ENCODE data around the gene MBNL1.

MBNL1 gene

DNA sequence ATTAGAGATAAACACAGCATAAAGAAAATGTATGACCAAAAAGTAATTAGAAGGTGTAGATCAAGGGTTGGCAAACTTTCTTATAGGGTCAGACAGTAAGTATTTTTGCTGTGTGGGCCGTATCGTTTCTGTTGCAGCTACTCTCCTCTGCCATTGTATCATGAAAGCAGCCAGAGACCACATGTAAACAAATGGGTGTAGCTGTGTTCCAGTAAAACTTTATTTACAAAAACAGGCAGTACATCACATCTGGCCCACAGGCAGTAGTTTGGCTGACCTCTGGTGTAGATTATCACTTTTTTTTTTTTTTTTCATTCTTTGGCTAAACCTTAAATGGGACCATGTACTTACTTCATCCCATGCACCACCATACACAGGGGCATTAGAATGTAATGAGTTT lies 190.8 kb downstream of the MBNL1 start:
- CTCF ChIA-PET = no interaction called here
- H3K4me3 ChIP-seq (ENCODE audit: low read depth, low read length) = no peak overlapping the region
- H3K9me3 ChIP-seq (ENCODE audit: control insufficient read depth, insufficient read depth, low read depth, low read length) = no peaks in the 10 kb centered on the region
- peaks cover 0 to 29% of the 10 kb centered on the region in 2 experiments; a peak in 1 of 3 replicates for H3K36me3 ChIP-seq (ENCODE audit: control insufficient read depth in 2 of 2, insufficient read depth in 1 of 2, low read length in 2 of 2)
- TF ChIP-seq ZBTB20 (tag by site-specific recombination; IDR thresholded peaks at IDR 0.05) (no peak), MYNN (tag by site-specific recombination; IDR thresholded peaks at IDR 0.05; ENCODE audit: borderline replicate concordance) (no peak), ZBTB21 (tag by site-specific recombination; IDR thresholded peaks at IDR 0.05) (no peak), ZNF623 (tag by site-specific recombination; IDR thresholded peaks at IDR 0.05) (no peak), ZNF548 (tag by site-specific recombination; IDR thresholded peaks at IDR 0.05) (no peak), GLIS1 (tag by site-specific recombination; IDR thresholded peaks at IDR 0.05) (no peak), ZNF426 (tag by site-specific recombination; IDR thresholded peaks at IDR 0.05) (no peak), ZNF354C (tag by site-specific recombination; IDR thresholded peaks at IDR 0.05; ENCODE audit: borderline replicate concordance, low read depth) (no peak), ZNF677 (tag by site-specific recombination; IDR thresholded peaks at IDR 0.05) (no peak), SALL2 (tag by site-specific recombination; IDR thresholded peaks at IDR 0.05; ENCODE audit: borderline replicate concordance) (no peak), ZNF302 (tag by site-specific recombination; IDR thresholded peaks at IDR 0.05; ENCODE audit: low read depth) (no peak)
- TF ChIP-seq, protein P1, sequence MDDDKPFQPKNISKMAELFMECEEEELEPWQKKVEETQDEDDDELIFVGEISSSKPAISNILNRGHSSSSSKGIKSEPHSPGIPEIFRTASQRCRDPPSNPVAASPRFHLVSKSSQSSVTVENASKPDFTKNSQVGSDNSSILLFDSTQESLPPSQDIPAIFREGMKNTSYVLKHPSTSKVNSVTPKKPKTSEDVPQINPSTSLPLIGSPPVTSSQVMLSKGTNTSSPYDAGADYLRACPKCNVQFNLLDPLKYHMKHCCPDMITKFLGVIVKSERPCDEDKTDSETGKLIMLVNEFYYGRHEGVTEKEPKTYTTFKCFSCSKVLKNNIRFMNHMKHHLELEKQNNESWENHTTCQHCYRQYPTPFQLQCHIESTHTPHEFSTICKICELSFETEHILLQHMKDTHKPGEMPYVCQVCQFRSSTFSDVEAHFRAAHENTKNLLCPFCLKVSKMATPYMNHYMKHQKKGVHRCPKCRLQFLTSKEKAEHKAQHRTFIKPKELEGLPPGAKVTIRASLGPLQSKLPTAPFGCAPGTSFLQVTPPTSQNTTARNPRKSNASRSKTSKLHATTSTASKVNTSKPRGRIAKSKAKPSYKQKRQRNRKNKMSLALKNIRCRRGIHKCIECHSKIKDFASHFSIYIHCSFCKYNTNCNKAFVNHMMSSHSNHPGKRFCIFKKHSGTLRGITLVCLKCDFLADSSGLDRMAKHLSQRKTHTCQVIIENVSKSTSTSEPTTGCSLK (tag by site-specific recombination; IDR thresholded peaks at IDR 0.05) = no peak
- TF ChIP-seq, protein P2, sequence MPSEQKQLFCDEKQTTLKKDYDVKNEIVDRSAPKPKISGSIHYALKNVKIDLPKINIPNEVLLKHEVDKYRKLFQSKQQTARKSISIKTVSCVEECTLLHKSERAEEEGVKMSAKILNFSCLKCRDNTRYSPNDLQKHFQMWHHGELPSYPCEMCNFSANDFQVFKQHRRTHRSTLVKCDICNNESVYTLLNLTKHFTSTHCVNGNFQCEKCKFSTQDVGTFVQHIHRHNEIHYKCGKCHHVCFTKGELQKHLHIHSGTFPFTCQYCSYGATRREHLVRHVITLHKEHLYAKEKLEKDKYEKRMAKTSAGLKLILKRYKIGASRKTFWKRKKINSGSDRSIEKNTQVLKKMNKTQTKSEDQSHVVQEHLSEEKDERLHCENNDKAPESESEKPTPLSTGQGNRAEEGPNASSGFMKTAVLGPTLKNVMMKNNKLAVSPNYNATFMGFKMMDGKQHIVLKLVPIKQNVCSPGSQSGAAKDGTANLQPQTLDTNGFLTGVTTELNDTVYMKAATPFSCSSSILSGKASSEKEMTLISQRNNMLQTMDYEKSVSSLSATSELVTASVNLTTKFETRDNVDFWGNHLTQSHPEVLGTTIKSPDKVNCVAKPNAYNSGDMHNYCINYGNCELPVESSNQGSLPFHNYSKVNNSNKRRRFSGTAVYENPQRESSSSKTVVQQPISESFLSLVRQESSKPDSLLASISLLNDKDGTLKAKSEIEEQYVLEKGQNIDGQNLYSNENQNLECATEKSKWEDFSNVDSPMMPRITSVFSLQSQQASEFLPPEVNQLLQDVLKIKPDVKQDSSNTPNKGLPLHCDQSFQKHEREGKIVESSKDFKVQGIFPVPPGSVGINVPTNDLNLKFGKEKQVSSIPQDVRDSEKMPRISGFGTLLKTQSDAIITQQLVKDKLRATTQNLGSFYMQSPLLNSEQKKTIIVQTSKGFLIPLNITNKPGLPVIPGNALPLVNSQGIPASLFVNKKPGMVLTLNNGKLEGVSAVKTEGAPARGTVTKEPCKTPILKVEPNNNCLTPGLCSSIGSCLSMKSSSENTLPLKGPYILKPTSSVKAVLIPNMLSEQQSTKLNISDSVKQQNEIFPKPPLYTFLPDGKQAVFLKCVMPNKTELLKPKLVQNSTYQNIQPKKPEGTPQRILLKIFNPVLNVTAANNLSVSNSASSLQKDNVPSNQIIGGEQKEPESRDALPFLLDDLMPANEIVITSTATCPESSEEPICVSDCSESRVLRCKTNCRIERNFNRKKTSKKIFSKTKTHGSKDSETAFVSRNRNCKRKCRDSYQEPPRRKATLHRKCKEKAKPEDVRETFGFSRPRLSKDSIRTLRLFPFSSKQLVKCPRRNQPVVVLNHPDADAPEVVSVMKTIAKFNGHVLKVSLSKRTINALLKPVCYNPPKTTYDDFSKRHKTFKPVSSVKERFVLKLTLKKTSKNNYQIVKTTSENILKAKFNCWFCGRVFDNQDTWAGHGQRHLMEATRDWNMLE (tag by site-specific recombination; conservative IDR thresholded peaks at IDR 0.05; ENCODE audit: low read depth) = no peak
- TF ChIP-seq, protein P3, sequence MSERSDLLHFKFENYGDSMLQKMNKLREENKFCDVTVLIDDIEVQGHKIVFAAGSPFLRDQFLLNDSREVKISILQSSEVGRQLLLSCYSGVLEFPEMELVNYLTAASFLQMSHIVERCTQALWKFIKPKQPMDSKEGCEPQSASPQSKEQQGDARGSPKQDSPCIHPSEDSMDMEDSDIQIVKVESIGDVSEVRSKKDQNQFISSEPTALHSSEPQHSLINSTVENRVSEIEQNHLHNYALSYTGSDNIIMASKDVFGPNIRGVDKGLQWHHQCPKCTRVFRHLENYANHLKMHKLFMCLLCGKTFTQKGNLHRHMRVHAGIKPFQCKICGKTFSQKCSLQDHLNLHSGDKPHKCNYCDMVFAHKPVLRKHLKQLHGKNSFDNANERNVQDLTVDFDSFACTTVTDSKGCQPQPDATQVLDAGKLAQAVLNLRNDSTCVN (tag by site-specific recombination; optimal IDR thresholded peaks at IDR 0.05) = no peak
- TF ChIP-seq, protein P4, sequence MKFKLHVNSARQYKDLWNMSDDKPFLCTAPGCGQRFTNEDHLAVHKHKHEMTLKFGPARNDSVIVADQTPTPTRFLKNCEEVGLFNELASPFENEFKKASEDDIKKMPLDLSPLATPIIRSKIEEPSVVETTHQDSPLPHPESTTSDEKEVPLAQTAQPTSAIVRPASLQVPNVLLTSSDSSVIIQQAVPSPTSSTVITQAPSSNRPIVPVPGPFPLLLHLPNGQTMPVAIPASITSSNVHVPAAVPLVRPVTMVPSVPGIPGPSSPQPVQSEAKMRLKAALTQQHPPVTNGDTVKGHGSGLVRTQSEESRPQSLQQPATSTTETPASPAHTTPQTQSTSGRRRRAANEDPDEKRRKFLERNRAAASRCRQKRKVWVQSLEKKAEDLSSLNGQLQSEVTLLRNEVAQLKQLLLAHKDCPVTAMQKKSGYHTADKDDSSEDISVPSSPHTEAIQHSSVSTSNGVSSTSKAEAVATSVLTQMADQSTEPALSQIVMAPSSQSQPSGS (tag by site-specific recombination; IDR thresholded peaks at IDR 0.05; ENCODE audit: low read depth) = no peak
- TF ChIP-seq, protein P5, sequence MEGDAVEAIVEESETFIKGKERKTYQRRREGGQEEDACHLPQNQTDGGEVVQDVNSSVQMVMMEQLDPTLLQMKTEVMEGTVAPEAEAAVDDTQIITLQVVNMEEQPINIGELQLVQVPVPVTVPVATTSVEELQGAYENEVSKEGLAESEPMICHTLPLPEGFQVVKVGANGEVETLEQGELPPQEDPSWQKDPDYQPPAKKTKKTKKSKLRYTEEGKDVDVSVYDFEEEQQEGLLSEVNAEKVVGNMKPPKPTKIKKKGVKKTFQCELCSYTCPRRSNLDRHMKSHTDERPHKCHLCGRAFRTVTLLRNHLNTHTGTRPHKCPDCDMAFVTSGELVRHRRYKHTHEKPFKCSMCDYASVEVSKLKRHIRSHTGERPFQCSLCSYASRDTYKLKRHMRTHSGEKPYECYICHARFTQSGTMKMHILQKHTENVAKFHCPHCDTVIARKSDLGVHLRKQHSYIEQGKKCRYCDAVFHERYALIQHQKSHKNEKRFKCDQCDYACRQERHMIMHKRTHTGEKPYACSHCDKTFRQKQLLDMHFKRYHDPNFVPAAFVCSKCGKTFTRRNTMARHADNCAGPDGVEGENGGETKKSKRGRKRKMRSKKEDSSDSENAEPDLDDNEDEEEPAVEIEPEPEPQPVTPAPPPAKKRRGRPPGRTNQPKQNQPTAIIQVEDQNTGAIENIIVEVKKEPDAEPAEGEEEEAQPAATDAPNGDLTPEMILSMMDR (tag by site-specific recombination; IDR thresholded peaks at IDR 0.05) = no peak
- TF ChIP-seq, protein P6, sequence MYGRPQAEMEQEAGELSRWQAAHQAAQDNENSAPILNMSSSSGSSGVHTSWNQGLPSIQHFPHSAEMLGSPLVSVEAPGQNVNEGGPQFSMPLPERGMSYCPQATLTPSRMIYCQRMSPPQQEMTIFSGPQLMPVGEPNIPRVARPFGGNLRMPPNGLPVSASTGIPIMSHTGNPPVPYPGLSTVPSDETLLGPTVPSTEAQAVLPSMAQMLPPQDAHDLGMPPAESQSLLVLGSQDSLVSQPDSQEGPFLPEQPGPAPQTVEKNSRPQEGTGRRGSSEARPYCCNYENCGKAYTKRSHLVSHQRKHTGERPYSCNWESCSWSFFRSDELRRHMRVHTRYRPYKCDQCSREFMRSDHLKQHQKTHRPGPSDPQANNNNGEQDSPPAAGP (tag by site-specific recombination; IDR thresholded peaks at IDR 0.05) = no peak
- H3K27ac ChIP-seq (ENCODE audit: extremely low read depth, low read depth, low read length) = no peak overlapping the region
- POLR2A ChIA-PET = no interaction called here
- no peaks in the 10 kb centered on the region for H3K4me1 ChIP-seq (ENCODE audit: control insufficient read depth, insufficient read depth, low read length)

Measured in HEK293 (cell line).